ENCODE results near the gene H2BK1. TPM values are rescaled to one million over a fixed set of nuclear protein-coding genes. Genes with fewer than 3 reads are reported as not detected.

Gene H2BK1
- total RNA-seq, 1 experiment from 2014 or later, result 0.87 TPM

GRCh38 chr7:151226875-151227782 is 16.8 kb upstream of the H2BK1 start, which contains the start of gene ABCF2 (continued):
- TF ChIP-seq AFF4 (CRISPR knock-in tag; IDR thresholded peaks at IDR 0.05; ENCODE audit: borderline replicate concordance) (no peak), ZNF317 (CRISPR knock-in tag; IDR thresholded peaks at IDR 0.05; ENCODE audit: borderline replicate concordance, low read depth) (no peak), ATF3 (CRISPR knock-in tag; conservative IDR thresholded peaks at IDR 0.05) (no peak), PRRX2 (CRISPR knock-in tag; IDR thresholded peaks at IDR 0.05) (no peak), TCF7 (CRISPR knock-in tag; IDR thresholded peaks at IDR 0.05; ENCODE audit: low read depth) (no peak), NR2C2 (CRISPR knock-in tag; IDR thresholded peaks at IDR 0.05) (no peak), E2F4 (CRISPR knock-in tag; IDR thresholded peaks at IDR 0.05; ENCODE audit: borderline replicate concordance, low read depth) (no peak), USF2 (CRISPR knock-in tag; IDR thresholded peaks at IDR 0.05) (no peak), ETV6 (CRISPR knock-in tag; IDR thresholded peaks at IDR 0.05) (no peak; the same call in 1 of the 2 replicates), NR1H2 (CRISPR knock-in tag; IDR thresholded peaks at IDR 0.05) (no peak), ZNF416 (CRISPR knock-in tag; IDR thresholded peaks at IDR 0.05) (no peak), TEAD4 (CRISPR knock-in tag; IDR thresholded peaks at IDR 0.05) (no peak), ZBTB21 (CRISPR knock-in tag; IDR thresholded peaks at IDR 0.05; ENCODE audit: borderline replicate concordance) (no peak), ZNF121 (CRISPR knock-in tag; IDR thresholded peaks at IDR 0.05) (no peak), NFE2L1 (CRISPR knock-in tag; IDR thresholded peaks at IDR 0.05) (no peak), AR (CRISPR knock-in tag; IDR thresholded peaks at IDR 0.05) (no peak), GRHL2 (CRISPR knock-in tag; IDR thresholded peaks at IDR 0.05; ENCODE audit: insufficient replicate concordance, severe bottlenecking) (no peak), CREM (CRISPR knock-in tag; IDR thresholded peaks at IDR 0.05) (peak; percentile 99), ZNF263 (CRISPR knock-in tag; IDR thresholded peaks at IDR 0.05; ENCODE audit: low read depth) (no peak), GTF2I (CRISPR knock-in tag; conservative IDR thresholded peaks at IDR 0.05) (no peak), PRDM15 (CRISPR knock-in tag; IDR thresholded peaks at IDR 0.05) (no peak), ESRRA (CRISPR knock-in tag; IDR thresholded peaks at IDR 0.05; ENCODE audit: borderline replicate concordance) (no peak)

Measured in WTC11 (cell line).